Ishikawa (cell line): ENCODE measurements around the gene MAGI2.
A peak's percentile ranks its signal among the peaks of the same experiment; 100 is the strongest.

Experiments
- CEBPB ChIP-seq: IDR thresholded peaks from 2 replicates; pipeline ENCODE4 v1.6.1; 2012
- CREB1 ChIP-seq: IDR thresholded peaks from 2 replicates; pipeline ENCODE4 v1.6.1; 2012; ENCODE audit warnings: low read depth
- EGR1 ChIP-seq: IDR thresholded peaks from 2 replicates; pipeline ENCODE4 v1.6.1; 2012
- EP300 ChIP-seq: IDR thresholded peaks from 2 replicates; pipeline ENCODE4 v1.6.1; 2012; ENCODE audit warnings: borderline replicate concordance
- FOXM1 ChIP-seq: IDR thresholded peaks from 2 replicates; pipeline ENCODE4 v1.6.1; 2012; ENCODE audit warnings: low read depth, borderline replicate concordance
- NFIC ChIP-seq: IDR thresholded peaks from 2 replicates; pipeline ENCODE4 v1.6.1; 2012
- RAD21 ChIP-seq: IDR thresholded peaks from 2 replicates; pipeline ENCODE4 v1.6.1; 2012; ENCODE audit warnings: low read depth
- REST ChIP-seq: IDR thresholded peaks from 2 replicates; pipeline ENCODE4 v1.6.1; 2012; ENCODE audit warnings: low read depth, mild to moderate bottlenecking
- TAF1 ChIP-seq: IDR thresholded peaks from 2 replicates; pipeline ENCODE4 v1.6.1; 2012; ENCODE audit warnings: low read depth, mild to moderate bottlenecking
- TCF12 ChIP-seq: IDR thresholded peaks from 2 replicates; pipeline ENCODE4 v1.6.1; 2012; ENCODE audit warnings: low read depth
- TEAD4 ChIP-seq: IDR thresholded peaks from 2 replicates; pipeline ENCODE4 v1.6.1; 2012
- USF1 ChIP-seq: IDR thresholded peaks from 2 replicates; pipeline ENCODE4 v1.6.1; 2012
- YY1 ChIP-seq: IDR thresholded peaks from 2 replicates; pipeline ENCODE4 v1.6.1; 2012; ENCODE audit warnings: low read depth
- ZBTB7A ChIP-seq: IDR thresholded peaks from 2 replicates; pipeline ENCODE4 v1.6.1; 2012; ENCODE audit warnings: low read depth
- TF ChIP-seq, protein P1 (sequence below): IDR thresholded peaks from 2 replicates; pipeline ENCODE4 v1.6.1; 2012

Gene MAGI2

DNA sequence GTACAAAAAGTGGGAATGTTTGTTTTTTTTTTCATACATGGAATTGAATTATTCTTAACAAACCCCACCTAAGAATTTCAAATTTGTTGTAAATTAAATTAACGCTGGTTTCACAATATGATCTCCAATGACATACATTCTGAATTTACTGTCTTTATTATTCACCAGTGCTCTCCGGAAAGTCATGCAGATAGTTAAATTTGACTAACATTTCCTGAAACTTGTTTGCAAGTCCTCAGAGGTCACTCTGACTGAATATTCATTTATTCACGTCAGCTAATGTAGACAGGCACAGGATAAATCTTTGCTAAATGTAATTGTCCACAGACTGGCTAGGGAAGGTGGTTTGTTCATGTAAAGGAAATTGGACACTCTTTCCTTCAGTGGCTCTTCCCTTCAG is 924.5 kb downstream of the MAGI2 start:
- TF ChIP-seq EGR1 (no peak), YY1 (no peak), TEAD4 (no peak)
- TF ChIP-seq, protein P1, sequence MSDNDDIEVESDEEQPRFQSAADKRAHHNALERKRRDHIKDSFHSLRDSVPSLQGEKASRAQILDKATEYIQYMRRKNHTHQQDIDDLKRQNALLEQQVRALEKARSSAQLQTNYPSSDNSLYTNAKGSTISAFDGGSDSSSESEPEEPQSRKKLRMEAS = no peak

DNA sequence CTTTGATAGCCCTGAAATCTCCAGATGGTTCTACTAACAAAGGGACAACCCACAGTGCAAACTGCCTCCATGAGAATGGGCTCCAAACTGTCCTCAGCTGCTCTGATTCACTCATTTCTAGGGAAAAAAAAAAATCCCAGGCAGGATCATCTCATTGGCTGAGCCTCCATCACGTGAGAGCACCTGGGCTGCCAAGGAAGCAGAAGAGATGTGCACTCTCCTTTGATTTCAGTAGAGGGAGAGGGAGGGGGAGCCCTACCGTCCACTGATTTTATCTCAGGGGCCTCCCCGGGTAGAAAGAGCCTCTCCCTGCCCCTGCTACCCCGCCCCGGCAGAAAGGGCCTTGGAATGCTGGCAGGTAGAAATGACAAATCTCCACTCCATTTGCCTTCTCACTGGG is 929.5 kb downstream of the MAGI2 start:
- TF ChIP-seq REST (no peak), USF1 (peak; percentile 75)

- no peak for TF ChIP-seq REST
- no peak for TF ChIP-seq ZBTB7A
- TF ChIP-seq EGR1 = no peak
- TF ChIP-seq FOXM1 = no peak
- no peak for TF ChIP-seq RAD21
- TF ChIP-seq CREB1 = no peak
- no peak for TF ChIP-seq YY1
- TF ChIP-seq TEAD4 = no peak
- no peak for TF ChIP-seq TCF12
- TF ChIP-seq USF1 = no peak
- no peak for TF ChIP-seq CEBPB
- TF ChIP-seq EP300 = no peak
These were observed 931.5 kb downstream of the MAGI2 start for GRCh38 chr7:78521961-78522360.

DNA sequence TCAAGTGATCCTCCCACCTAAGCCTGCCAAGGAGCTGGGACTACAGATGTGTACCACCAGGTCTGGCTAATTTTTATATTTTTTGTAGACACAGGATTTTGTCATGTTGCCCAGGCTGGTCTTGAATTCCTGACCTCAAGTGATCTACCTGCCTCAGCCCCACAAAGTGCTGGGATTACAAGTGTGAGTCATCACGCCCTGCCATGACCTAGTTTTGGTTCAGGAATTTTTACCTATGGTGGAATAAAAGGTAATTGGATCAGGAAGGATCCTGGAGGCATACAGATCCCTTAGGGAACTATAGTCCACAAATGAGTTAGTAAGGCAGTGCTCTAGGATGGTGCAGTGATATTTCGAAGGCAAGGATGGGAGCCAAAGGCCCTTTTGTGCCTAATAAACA is 937.0 kb downstream of the MAGI2 start:
- TF ChIP-seq TCF12 (no peak), RAD21 (no peak), NFIC (no peak), EP300 (no peak), CEBPB (no peak), USF1 (no peak), TAF1 (no peak), CREB1 (no peak), YY1 (no peak), EGR1 (no peak), FOXM1 (no peak), TEAD4 (no peak), REST (no peak), ZBTB7A (no peak)
- TF ChIP-seq, protein P1 = no peak

DNA sequence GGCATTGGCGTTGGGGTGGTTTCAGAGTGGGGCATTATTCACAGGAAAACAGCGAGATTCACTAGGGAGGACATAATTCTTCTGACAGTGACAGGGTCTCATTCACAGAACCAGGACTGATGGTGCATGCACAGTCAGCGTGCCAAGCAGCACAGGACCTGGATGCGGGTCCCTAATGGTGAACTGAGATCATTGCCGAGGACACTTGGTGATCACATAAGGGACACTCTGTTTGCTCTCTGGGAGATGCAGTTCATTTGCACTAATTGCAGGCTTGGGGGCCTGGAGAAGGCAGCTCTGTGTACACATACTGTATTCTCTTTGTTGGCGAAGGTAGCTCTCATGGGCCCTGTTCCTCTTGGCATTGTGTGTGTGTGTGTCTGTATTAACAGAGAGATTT is 938.8 kb downstream of the MAGI2 start:
- no peak for TF ChIP-seq CEBPB
- TF ChIP-seq USF1 = no peak
- TF ChIP-seq, protein P1 = no peak
- TF ChIP-seq FOXM1 = no peak
- no peak for TF ChIP-seq ZBTB7A
- TF ChIP-seq CREB1 = no peak
- no peak for TF ChIP-seq TAF1
- no peak for TF ChIP-seq EGR1
- no peak for TF ChIP-seq REST
